IgD-negative memory B cell (primary cell): Measurements from ENCODE around the gene FHAD1. TPM values are rescaled to one million over a fixed set of nuclear protein-coding genes. Genes with fewer than 3 reads are reported as not detected.

Experiments used
- H3K27ac Mint-ChIP-seq, 3 donors: one replicate each; pipeline ENCODE4 v1.8.0; 2020 to 2022; ENCODE audit warnings: mild to moderate bottlenecking in 3 of 3, mixed read lengths in 3 of 3, moderate library complexity in 1 of 3
- H3K27me3 Mint-ChIP-seq: one replicate; pipeline ENCODE4 v1.8.0; 2021; ENCODE audit warnings: mixed read lengths
- H3K36me3 Mint-ChIP-seq: one replicate; pipeline ENCODE4 v1.8.0; 2020; ENCODE audit warnings: mild to moderate bottlenecking, mixed read lengths
- H3K4me1 Mint-ChIP-seq, 3 donors: one replicate each; pipeline ENCODE4 v1.8.0; 2020 to 2022; ENCODE audit warnings: mixed read lengths in 3 of 3, mild to moderate bottlenecking in 1 of 3
- H3K4me3 Mint-ChIP-seq, 4 donors: one replicate each; pipeline ENCODE4 v1.8.0; 2020 to 2022; ENCODE audit warnings: mild to moderate bottlenecking in 4 of 4, mixed read lengths in 4 of 4, moderate library complexity in 3 of 4
- H3K9me3 Mint-ChIP-seq, 3 donors: one replicate each; pipeline ENCODE4 v1.8.0; 2020 to 2021; ENCODE audit warnings: mixed read lengths in 3 of 3, mild to moderate bottlenecking in 1 of 3
- polyA plus RNA-seq: library from polyadenylated mRNA; unstranded; fragments of 300-500 nt; fragmentation: Illumina TruSeq; gene quantifications from one replicate; pipeline ENCODE4 v1.2.3, GENCODE V29; 2021

FHAD1 gene
- polyA plus RNA-seq, 1 donor from 2014 or later = not detected

DNA sequence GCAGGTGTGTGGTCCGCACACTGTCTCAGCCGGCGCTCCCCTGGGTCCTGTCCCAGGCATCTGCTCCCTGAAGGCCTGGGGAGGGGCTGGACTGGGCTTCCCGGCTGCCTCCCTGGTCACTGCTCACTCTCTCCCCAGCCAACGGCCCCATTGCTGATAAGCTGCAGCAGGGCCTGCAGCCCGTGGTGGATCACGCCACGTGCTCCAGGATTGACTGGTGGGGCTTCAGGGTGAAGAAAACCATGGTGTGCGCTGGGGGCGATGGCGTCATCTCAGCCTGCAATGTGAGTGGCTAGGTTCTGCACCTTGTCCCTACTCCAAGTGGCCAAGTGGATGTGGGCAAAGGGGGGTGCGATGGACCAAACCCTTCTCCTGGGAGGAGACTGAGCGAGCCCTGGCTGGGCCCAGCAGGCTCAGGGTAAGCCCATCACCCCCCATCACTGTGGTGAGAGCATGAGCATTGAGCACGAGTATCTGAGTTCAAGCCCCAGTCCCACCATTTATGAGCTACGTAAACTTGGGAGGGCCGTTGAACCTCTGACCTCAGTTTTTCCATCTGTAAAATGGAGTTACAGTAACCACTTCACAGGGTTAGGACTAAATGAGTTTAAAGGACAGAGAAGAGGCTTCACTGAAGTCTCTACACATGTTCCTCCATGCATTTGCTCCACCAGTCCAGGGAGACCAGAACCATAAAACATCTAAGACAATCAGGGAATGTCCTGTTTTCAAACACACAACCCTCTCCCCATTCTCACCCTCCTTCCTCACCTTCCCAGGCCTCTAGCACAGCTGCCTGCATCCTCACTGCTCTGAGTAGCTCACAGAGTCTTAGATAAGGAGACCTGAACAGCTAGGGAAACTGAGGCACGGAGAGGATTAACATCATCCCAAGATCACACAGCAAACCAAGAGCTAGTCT lies 197.7 kb downstream of the FHAD1 start:
- peak overlapping the region in 1 of 3 donors; percentile 31 for H3K27ac Mint-ChIP-seq
- H3K36me3 Mint-ChIP-seq = no peaks in the 10 kb centered on the region
- no peak overlapping the region for H3K4me3 Mint-ChIP-seq

GRCh38 chr1:15445390-15446122 lies 198.5 kb downstream of the FHAD1 start:
- Mint-ChIP-seq H3K27me3 (peaks cover 11% of the 10 kb centered on the region), H3K4me3 (no peak overlapping the region), H3K9me3 (no peaks in the 10 kb centered on the region), H3K36me3 (no peaks in the 10 kb centered on the region), H3K4me1 (peaks cover 0 to 1% (median 0%) of the 10 kb centered on the region in 3 donors), H3K27ac (no peak overlapping the region)

More for the DNA sequence above, 197.7 kb downstream of the FHAD1 start:
- no peaks in the 10 kb centered on the region for H3K9me3 Mint-ChIP-seq
- H3K4me1 Mint-ChIP-seq = peaks cover 0 to 1% (median 0%) of the 10 kb centered on the region in 3 donors
- peaks cover 11% of the 10 kb centered on the region for H3K27me3 Mint-ChIP-seq

GRCh38 chr1:15446212-15446611 lies 199.2 kb downstream of the FHAD1 start:
- no peak overlapping the region for H3K27ac Mint-ChIP-seq
- peaks cover 0 to 2% (median 1%) of the 10 kb centered on the region in 3 donors for H3K9me3 Mint-ChIP-seq
- H3K27me3 Mint-ChIP-seq = peaks cover 16% of the 10 kb centered on the region
- H3K4me1 Mint-ChIP-seq = peaks cover 0 to 1% (median 0%) of the 10 kb centered on the region in 3 donors
- no peaks in the 10 kb centered on the region for H3K36me3 Mint-ChIP-seq
- no peak overlapping the region for H3K4me3 Mint-ChIP-seq

Other genes with a start within 250 kb of the FHAD1 start
- gene TMEM51, start 93.5 kb upstream of the FHAD1 start, polyA plus RNA-seq = not detected
- 81.8 TPM for gene EFHD2, start 162.7 kb downstream of the FHAD1 start, polyA plus RNA-seq
- gene CTRC, start 191.2 kb downstream of the FHAD1 start, polyA plus RNA-seq = not detected
- gene CELA2A, start 209.5 kb downstream of the FHAD1 start, polyA plus RNA-seq = not detected
- not detected for gene CELA2B, start 228.9 kb downstream of the FHAD1 start, polyA plus RNA-seq